Cardiac fibroblast (primary cell): ENCODE results near the gene PPL.

Experiments used
- DNase-seq, 2 donors: peaks; one replicate each; pipeline versions ENCODE4 v3.0.0 to v3.0.0-alpha.2; 2010; ENCODE audit warnings: low read depth in 2 of 2
- H3K4me3 ChIP-seq, 2 donors: replicated peaks in 1 of 2; 1 replicate in 1 of 2; 2 replicates in 1 of 2; pipeline ENCODE4 v1.5.1; 2011; ENCODE audit warnings: low read depth in 2 of 2, low read length in 2 of 2, mild to moderate bottlenecking in 2 of 2, moderate library complexity in 1 of 2
- TF ChIP-seq, protein P1 (sequence below): IDR thresholded peaks from one replicate; pipeline ENCODE4 v1.5.1; 2011; ENCODE audit warnings: low read depth, mild to moderate bottlenecking, low read length, inconsistent platforms

PPL gene

DNA sequence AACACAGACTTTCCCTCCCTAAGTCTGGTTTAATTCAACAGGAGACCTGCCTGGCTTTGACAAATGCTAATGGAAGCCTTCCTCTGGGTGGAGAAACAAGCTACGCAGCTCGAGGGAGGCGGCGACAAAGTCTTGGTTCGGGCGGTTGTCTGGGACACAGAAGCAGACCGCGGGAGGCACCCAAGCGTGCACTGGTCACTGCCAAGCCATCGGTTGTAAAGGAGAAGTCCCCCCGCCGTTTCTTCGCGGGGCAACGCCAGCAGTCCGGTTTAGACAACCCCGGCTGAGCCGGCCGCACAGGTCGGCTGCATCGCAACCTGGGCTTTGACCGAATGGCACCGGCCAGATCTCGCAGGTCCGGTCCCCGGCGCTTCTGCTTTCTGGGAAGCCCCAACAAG lies 90.4 kb downstream of the PPL start:
- DNase-seq: peak; percentile 61 to 65
- H3K4me3 ChIP-seq: peak overlapping the region; percentile 87 to 95

DNA sequence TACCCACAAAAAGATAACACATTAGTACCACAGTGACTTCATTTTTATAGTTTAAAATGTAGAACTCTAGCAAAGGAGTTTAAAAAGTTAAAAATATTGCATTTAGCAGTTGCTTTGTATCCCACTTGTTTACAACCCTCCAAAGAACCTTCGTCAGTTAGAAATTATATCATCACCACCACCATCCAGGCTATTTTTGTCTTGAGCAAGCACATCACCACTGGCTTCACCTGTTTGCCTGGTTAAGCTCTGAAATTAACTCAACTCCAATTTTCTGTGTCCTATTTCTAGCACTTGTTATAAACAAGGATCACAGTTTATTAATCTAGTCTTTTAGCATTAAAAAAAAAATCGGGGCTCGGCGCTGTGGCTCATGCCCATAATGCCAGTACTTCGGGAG lies 96.0 kb downstream of the PPL start:
- TF ChIP-seq, protein P1, sequence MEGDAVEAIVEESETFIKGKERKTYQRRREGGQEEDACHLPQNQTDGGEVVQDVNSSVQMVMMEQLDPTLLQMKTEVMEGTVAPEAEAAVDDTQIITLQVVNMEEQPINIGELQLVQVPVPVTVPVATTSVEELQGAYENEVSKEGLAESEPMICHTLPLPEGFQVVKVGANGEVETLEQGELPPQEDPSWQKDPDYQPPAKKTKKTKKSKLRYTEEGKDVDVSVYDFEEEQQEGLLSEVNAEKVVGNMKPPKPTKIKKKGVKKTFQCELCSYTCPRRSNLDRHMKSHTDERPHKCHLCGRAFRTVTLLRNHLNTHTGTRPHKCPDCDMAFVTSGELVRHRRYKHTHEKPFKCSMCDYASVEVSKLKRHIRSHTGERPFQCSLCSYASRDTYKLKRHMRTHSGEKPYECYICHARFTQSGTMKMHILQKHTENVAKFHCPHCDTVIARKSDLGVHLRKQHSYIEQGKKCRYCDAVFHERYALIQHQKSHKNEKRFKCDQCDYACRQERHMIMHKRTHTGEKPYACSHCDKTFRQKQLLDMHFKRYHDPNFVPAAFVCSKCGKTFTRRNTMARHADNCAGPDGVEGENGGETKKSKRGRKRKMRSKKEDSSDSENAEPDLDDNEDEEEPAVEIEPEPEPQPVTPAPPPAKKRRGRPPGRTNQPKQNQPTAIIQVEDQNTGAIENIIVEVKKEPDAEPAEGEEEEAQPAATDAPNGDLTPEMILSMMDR: no peak
- DNase-seq: no peak
- no peak overlapping the region for H3K4me3 ChIP-seq

More for the DNA sequence above, 90.4 kb downstream of the PPL start:
- TF ChIP-seq, protein P1: no peak

DNA sequence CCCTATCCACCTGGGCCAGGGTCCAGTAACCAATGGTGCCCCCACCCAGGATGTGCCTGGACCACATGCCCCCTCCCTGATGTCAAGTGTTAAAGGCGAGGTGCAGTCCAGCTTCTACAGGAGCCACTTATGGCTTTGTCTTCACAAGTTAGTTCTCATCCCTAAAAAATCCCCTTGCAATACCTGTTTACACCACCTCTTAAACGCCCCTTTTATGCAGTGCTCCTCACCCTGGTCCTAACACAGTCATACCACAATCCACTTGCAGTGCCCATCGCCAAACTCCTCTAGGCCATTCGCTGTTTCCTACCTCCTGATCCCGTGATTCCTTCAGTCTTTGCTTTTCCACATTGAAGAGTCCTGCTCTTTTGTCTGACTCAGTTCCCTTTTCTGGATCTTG lies 97.0 kb downstream of the PPL start:
- no peak for DNase-seq
- no peak overlapping the region for H3K4me3 ChIP-seq
- TF ChIP-seq, protein P1: no peak

DNA sequence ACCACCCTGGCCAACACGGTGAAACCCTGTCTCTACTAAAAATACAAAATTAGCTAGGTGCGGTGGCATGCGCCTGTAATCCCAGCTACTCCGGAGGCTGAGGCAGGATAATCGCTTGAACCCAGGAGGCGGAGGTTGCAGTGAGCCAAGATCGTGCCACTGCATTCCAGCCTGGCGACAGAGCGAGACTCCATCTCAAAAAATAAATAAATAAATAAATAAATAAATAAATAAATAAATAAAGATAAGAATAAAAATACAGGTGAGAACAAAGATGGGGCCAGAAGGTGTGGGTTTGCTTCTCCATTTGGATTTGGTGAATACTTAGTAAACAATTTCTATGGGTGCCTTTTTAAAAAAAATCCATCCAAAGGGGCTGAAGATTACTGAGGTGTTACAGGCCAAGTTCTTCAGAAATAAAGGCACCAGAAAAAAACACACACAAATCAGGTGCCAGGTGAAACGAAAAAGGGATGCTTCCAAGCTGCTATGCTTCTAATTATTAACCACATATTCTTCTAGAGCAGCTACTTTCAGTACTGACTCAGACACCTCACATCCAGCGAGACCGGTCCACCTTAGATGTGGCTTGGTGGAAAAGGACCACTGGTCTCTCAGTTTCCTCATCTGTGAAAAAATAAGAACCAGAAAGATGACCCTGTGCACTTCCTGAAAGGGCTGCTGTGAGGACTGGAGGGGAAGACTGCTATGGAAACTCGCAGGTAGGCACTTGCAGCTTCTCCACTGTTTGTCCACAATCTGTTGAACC lies 99.0 kb downstream of the PPL start:
- no peak for DNase-seq
- no peak overlapping the region for H3K4me3 ChIP-seq
- TF ChIP-seq, protein P1: no peak

DNA sequence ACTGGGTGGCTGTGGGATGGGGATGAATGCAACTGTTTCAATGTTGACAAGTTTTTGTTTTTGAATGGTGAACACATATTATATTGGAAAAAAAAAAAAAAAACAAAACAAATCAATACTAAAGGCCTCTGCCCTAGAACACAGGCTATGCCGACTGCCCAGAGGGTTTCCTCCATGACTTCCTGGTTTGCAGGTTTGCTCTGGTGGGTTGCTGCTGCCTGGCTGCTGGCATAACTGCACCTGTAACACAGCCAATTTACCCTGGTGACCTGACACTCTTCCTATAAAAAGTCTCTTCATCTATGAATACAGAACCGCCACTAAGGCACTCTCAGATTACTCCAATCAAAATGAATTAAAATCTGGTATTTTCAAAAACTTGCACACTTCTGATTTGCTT lies 100.2 kb downstream of the PPL start:
- no peak for DNase-seq
- no peak overlapping the region for H3K4me3 ChIP-seq
- TF ChIP-seq, protein P1: no peak

DNA sequence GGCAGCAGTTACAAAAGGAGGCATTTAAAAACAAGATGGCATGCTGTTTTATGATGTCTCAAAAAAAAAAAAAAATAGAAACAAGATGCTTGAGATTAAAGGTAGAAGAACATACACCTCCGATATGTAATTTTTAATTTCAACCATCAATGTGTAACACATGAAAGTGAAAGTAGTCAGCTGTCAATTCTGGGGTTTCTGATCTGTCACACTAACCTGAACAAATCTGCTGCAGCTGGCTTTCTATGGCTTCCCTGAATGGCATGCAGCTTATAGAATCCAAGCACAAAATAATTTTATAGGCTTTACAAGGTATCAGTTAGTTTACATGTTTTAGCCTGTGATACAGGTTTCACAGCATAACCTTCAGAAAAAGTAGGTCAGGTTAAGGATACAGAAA lies 103.4 kb downstream of the PPL start:
- DNase-seq: no peak
- TF ChIP-seq, protein P1: no peak
- no peak overlapping the region for H3K4me3 ChIP-seq
